Skin epidermis (tissue), 12 donors: Measurements from ENCODE around the gene FAR2.

ENCODE experiments used
- H3K27ac ChIP-seq, 21 experiments: fragments of 200-600 bp; sonication (generic) in 11 of 21; one replicate each; pipeline ENCODE4 v1.5.0; 2020; ENCODE audit warnings: mild to moderate bottlenecking in 3 of 21, inconsistent platforms in 2 of 21, moderate library complexity in 2 of 21
- H3K4me3 ChIP-seq, 7 experiments: fragments of 200-600 bp; sonication (generic) in 2 of 7; one replicate each; pipeline ENCODE4 v1.5.0; 2020; ENCODE audit warnings: inconsistent platforms in 2 of 7, mild to moderate bottlenecking in 2 of 7, moderate library complexity in 1 of 7

Gene FAR2

GRCh38 chr12:29304388-29304787 lies 155.3 kb downstream of the FAR2 start:
- Histone ChIP-seq H3K27ac (no peak overlapping the region), H3K4me3 (no peak overlapping the region)

GRCh38 chr12:29306266-29306665 lies 157.2 kb downstream of the FAR2 start:
- Histone ChIP-seq H3K4me3 (no peak overlapping the region), H3K27ac (no peak overlapping the region)

GRCh38 chr12:29306682-29307081 lies 157.6 kb downstream of the FAR2 start:
- H3K4me3 ChIP-seq = no peak overlapping the region
- H3K27ac ChIP-seq = no peak overlapping the region

- H3K27ac ChIP-seq = no peak overlapping the region
- no peak overlapping the region for H3K4me3 ChIP-seq
These were observed 160.3 kb downstream of the FAR2 start for GRCh38 chr12:29309320-29309902.

GRCh38 chr12:29310899-29311298 lies 161.8 kb downstream of the FAR2 start:
- Histone ChIP-seq H3K27ac (no peak overlapping the region), H3K4me3 (no peak overlapping the region)

GRCh38 chr12:29314416-29314815 lies 165.3 kb downstream of the FAR2 start:
- no peak overlapping the region for H3K27ac ChIP-seq
- no peak overlapping the region for H3K4me3 ChIP-seq

- H3K27ac ChIP-seq = no peak overlapping the region
- H3K4me3 ChIP-seq = no peak overlapping the region
These were observed 167.7 kb downstream of the FAR2 start for GRCh38 chr12:29316752-29317151.

GRCh38 chr12:29317556-29318363 lies 168.7 kb downstream of the FAR2 start:
- Histone ChIP-seq H3K4me3 (no peak overlapping the region), H3K27ac (no peak overlapping the region)

- H3K4me3 ChIP-seq = no peak overlapping the region
- no peak overlapping the region for H3K27ac ChIP-seq
These were observed 171.4 kb downstream of the FAR2 start for GRCh38 chr12:29320295-29321085.

- Histone ChIP-seq H3K27ac (no peak overlapping the region), H3K4me3 (no peak overlapping the region)
These were observed 173.1 kb downstream of the FAR2 start for GRCh38 chr12:29322157-29322556.

GRCh38 chr12:29329411-29329810 lies 180.3 kb downstream of the FAR2 start:
- Histone ChIP-seq H3K4me3 (no peak overlapping the region), H3K27ac (no peak overlapping the region)

- no peak overlapping the region for H3K27ac ChIP-seq
- H3K4me3 ChIP-seq = no peak overlapping the region
These were observed 184.1 kb downstream of the FAR2 start for GRCh38 chr12:29333178-29333577.

GRCh38 chr12:29334937-29335336 lies 185.9 kb downstream of the FAR2 start:
- Histone ChIP-seq H3K4me3 (no peak overlapping the region), H3K27ac (no peak overlapping the region)

- Histone ChIP-seq H3K27ac (no peak overlapping the region), H3K4me3 (no peak overlapping the region)
These were observed 188.2 kb downstream of the FAR2 start for GRCh38 chr12:29337325-29337724.

GRCh38 chr12:29343022-29343799 lies 194.1 kb downstream of the FAR2 start:
- Histone ChIP-seq H3K27ac (no peak overlapping the region), H3K4me3 (no peak overlapping the region)

GRCh38 chr12:29346769-29347421 lies 197.8 kb downstream of the FAR2 start:
- no peak overlapping the region for H3K4me3 ChIP-seq
- no peak overlapping the region for H3K27ac ChIP-seq

- Histone ChIP-seq H3K27ac (no peak overlapping the region), H3K4me3 (no peak overlapping the region)
These were observed 201.0 kb downstream of the FAR2 start for GRCh38 chr12:29350080-29350479.

GRCh38 chr12:29354954-29355353 lies 205.9 kb downstream of the FAR2 start:
- Histone ChIP-seq H3K27ac (no peak overlapping the region), H3K4me3 (no peak overlapping the region)

GRCh38 chr12:29365091-29365490 lies 216.0 kb downstream of the FAR2 start:
- no peak overlapping the region for H3K27ac ChIP-seq
- no peak overlapping the region for H3K4me3 ChIP-seq

GRCh38 chr12:29374012-29374411 lies 224.9 kb downstream of the FAR2 start:
- Histone ChIP-seq H3K4me3 (no peak overlapping the region), H3K27ac (no peak overlapping the region)
